Hematopoietic multipotent progenitor cell treated with erythropoietin and hydrocortisone succinate and interleukin-3 and kit ligand, for 8 days (in vitro differentiated cells): ENCODE results near the gene ZNF213.
"Not testable (repeated sequence)": the region's sequence is repeated elsewhere in the genome, so short reads cannot be mapped to it uniquely, and the experiment has no call there.

Experiments
- DNase-seq: peaks from one replicate; pipeline ENCODE4 v3.0.0-alpha.2; 2015

Gene ZNF213

GRCh38 chr16:3171181-3171854, 36.5 kb downstream of the ZNF213 start:
- peak; percentile 43 for DNase-seq

DNA sequence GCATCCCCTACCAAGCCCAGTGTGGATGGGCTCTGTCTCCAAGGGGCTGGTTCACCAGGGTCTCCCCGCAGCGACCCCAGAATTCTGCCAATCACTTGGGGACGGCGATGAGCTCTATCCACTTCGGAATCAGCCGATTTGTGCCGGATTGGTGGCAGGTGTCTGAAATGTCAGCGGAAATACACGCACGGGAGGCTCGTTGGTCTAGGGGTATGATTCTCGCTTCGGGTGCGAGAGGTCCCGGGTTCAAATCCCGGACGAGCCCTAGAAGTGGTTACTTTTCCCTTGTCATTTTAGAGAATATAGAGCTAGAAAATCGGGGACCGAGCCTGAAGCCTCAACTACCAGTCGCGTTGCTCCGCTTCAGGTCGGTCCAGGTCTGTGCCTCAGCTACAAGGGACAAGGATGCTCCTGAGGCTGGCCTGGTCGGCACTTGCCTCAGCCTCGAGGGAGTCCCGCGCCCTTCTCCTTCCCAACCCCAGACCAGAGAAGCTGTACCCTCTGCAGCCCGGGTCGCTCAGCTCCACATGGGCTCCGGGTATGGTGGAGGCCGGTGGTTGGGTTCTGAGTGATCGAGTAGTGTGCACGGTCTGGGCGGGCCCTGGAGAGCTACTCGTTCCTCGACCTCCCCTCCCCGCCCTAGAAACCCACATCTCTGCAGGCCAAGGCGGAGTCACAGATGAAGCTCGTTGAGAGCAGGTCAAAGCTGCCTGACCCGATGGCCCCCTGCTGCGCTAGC, 37.2 kb downstream of the ZNF213 start:
- DNase-seq, result peak; percentile 77

- peak; percentile 69 for DNase-seq
These were observed 39.2 kb downstream of the ZNF213 start for GRCh38 chr16:3173892-3174617.

DNA sequence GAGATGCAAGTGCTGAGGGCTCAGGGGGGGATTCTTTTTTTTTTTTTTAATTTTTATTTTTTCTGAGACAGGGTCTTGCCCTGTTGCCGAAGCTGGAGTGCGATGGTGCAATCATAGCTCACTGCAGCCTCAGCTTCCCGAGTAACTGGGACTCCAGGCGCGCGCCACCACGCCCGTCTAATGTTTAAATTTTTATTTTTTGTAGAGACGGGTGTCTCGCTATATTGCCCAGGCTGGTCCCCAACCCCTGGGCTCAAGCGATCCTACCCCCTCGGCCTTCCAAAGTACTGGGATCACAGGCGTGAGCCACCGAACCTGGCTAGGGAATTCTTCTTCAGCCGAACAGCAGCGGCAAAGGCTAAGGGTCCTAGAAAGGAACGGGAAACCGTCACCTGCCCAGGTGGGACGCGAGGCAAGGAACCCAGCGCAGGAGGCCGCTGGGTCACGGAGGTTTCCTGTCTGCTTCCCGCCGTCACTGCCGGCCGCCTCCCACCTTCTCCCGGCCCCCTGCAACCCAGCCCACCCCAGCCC, 39.9 kb downstream of the ZNF213 start:
- no peak for DNase-seq

DNA sequence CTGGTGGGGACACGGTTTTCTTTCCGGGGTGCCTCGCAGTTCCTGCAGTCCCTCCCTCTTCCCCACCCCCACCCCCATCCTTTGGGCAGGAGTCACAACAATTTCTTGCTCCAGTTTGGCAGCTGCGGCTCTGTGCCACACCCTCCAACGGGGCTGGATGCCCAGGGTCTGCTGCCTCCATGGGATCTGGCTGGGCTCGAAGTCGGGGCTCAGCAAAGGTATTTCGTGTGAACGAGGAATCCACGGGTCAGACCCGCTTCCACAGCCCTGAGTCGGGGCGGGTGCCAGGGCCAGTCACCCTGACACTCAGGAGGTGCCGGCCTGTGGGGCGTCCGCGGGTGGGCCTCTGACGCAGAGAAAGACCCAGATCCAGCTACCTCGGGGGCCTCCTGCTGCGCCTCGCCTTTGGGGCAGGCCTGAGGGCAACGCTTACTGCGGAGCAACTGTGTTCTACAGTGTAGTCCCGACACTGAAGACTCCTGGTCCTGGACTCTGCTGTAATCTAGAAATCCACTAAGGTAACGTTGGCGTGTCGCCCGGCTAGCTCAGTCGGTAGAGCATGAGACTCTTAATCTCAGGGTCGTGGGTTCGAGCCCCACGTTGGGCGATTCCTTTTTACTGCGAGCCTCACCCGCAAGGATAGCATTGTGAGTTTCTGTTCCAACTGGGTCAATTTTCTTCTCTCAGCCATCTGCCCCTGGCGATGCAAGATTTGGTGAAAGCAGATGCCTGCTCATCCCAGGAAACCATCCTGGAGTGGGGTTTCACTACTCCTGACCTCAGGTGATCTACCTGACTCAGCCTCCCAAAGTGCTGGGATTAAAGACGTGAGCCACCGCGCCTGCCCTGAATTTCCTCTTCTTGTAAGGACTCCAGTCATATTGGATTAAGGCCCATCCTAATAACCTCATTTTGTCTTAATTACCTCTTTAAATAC, 40.6 kb downstream of the ZNF213 start:
- DNase-seq, result peak; percentile 84

- DNase-seq, result no peak
These were observed 44.8 kb downstream of the ZNF213 start for GRCh38 chr16:3179651-3180050.

DNA sequence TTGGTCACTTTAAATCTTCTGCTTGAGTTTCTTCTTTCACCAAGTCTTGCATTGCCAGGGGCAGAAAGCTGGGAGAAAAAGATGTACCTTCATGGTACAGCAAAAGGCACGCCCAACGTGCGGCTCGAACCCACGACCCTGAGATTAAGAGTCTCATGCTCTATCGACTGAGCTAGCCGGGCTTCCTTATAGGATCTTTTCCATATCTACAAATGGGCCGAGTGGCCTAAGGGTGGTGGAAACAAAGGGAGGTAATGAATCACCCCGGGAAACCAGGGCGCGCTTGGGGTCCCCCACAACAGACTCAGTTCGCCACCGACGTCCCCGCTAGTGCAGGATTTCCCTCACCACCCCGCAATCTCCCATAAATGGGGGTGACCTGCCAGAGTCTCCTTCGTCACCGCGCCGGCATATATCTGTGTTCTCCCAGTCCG, 45.6 kb downstream of the ZNF213 start:
- DNase-seq, result peak; percentile 52

DNA sequence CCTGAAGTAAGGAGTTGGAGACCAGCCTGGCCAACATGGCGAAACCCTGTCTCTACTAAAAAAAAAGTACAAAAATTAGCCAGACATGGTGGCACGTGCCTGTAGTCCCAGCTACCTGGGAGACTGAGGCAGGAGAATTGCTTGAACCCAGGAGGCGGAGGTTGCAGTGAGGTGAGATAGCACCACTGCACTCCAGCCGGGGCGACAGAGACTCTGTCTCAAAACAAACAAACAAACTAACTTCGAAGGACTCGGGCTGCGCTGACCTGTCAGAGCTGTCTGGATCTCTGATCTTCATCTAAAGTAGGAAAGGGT, 47.4 kb downstream of the ZNF213 start:
- not testable (repeated sequence) for DNase-seq

- DNase-seq, result peak; percentile 83
These were observed 48.0 kb downstream of the ZNF213 start for GRCh38 chr16:3182608-3183444.

DNA sequence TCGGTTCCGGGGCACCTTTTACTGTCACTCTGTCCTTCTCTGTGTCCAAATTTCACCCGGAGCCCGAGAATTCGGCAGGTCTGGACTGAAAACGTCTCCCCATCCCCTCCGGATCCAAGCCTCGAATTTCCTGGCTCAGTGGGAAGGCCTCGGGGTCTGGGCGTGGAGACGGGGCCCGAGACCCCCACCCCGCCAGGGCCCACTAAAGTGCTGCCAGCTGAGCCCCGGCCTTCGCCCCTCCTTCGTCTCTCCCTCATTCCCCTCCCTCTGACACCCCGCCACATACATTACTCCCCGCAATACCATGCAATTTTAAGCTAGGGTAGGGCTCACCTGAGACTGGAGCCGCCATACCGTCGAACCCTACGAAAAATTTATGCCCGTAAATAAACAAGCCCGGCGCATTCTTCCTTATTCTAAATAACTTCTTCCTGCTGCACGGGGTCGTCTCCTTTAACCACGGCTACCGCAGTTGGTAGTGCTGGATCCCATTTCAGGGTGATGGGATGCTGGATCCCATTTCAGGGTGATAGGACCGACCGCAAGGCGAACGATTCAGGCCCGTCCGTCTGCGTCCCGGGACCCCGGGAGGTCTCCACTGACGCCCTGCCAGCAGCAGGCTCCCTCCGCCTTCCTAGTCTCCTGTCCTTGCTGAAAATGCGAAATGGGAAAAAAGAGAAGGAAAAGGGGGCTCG, 48.8 kb downstream of the ZNF213 start:
- peak; percentile 18 for DNase-seq

DNA sequence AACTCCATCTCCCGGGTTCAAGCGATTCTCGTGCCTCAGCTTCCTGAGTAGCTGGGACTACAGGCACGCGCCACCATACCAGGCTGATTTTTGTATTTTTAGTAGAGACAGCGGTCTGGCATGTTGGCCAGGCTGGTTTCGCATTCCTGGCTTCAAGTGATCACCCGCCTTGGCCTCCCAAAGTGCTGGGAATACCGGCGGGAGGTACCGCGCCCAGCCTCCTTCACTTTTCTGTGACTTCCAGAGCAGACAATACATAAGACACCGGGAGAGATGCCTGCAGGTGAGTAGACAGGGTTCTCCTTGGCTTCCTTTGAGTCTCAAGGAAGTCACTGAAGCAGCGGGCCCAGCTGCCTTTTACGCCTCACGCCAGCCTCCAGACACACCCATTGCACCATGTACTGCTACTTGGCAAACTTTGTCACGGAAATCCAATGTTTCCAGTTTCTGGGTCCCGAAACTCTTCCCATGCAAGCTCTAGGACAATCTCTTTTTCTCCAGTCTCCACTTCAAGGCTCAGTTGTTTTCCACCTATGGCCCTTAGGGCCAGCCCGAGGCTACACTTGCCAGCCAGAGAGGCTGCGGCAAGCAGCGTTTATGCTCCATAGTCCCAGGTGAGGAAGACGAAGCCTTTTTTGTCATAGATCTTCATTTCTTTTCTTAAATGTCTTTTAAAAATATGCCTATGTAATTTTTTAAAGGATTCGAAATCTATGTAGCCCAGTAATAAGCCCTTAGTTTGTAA, 52.3 kb downstream of the ZNF213 start:
- DNase-seq, result no peak

GRCh38 chr16:3187798-3188674, 53.2 kb downstream of the ZNF213 start, which contains the start of gene OR1F1:
Gene OR1F1, plus strand, starts transcription at chr16:3188204.
- DNase-seq, result peak; percentile 78

- no peak for DNase-seq
These were observed 53.8 kb downstream of the ZNF213 start for GRCh38 chr16:3188675-3188924.

DNA sequence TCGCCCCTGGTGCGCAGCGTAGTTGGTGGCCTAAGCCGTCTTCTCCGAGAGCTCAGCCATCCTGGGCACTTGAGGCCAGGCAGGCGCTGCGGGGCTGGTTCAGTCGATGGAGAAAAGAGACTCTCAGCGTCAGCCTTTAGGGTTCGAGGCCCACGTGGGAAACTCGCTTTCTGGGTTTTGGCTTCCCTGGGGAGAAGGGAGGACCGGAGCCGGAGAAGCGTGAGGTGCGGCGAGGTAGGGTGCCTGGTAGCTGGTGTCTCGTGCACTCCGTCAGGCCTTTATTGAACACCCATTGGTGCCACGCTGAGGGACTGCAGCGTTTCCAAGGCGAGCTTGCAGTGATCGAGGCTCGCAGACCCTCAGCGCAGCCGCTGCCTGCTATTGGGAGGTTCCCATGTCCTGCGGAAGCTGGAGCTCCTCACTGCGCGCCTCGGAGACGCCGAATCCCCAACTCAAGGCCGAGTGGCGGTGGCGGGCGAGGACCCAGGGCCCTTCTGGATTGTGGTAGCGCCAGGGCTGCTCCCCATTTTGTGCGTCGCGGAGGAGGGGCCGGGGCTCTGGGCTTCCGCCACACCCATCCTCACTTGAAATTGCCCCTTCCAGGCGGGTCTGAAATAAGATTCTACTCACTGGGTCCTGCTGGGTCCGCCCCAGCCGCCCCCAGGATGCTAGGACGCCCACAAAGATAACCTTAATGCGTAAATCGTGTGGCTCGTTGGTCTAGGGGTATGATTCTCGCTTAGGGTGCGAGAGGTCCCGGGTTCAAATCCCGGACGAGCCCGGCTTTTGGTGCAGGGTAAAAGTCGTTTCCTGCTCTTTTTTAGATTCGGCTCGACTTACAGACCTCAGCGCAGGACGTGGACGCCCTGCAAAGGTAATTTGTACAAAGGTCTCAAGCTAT, 54.3 kb downstream of the ZNF213 start:
- peak; percentile 84 for DNase-seq

- DNase-seq, result no peak
These were observed 55.0 kb downstream of the ZNF213 start for GRCh38 chr16:3189869-3190268.

DNA sequence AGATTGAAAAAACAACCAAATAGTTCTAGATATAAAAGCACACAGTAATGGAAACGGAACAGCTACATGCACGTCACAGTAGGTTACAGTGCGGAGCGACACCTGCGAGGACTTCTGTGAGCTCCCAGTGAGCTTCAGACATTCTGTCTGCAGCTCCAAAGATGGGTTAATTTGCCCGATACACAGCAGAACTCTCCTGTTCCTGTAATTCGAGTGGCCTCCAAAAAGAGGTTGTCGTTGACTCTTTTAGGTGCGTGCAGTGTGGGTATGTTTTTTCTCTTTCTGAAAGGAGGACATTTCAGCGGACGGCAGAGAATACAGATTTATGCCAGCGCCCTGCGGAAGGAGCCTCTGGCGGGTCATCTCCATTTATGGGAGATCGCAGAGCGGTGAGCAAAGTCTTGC, 56.1 kb downstream of the ZNF213 start:
- DNase-seq, result peak; percentile 27
